Tibial artery (tissue), 4 donors: ENCODE data around the gene ELF5.

Experiments
- DNase-seq, 2 donors: peaks; one replicate each; pipeline ENCODE4 v3.0.0-alpha.2; 2019
- H3K27ac ChIP-seq, 2 donors: fragments of 200-600 bp; sonication (generic) in 1 of 2; 1 replicate in 1 of 2; 2 replicates in 1 of 2; pipeline ENCODE4 v1.5.1; 2018 to 2019; ENCODE audit warnings: mild to moderate bottlenecking in 1 of 2
- H3K27me3 ChIP-seq, 2 donors: fragments of 200-600 bp; sonication (generic) in 1 of 2; one replicate each; pipeline versions ENCODE4 v1.5.1 to v1.6.0; 2016 to 2019
- H3K36me3 ChIP-seq, 3 donors: fragments of 200-600 bp; sonication (generic) in 2 of 3; one replicate each; pipeline ENCODE4 v1.5.1; 2016 to 2019; ENCODE audit warnings: mild to moderate bottlenecking in 2 of 3
- H3K4me1 ChIP-seq, 4 donors: fragments of 200-600 bp; sonication (generic) in 2 of 4; 1 replicate in 3 of 4; 2 replicates in 1 of 4; pipeline ENCODE4 v1.5.1; 2016 to 2019
- H3K4me3 ChIP-seq, 2 donors: fragments of 200-600 bp; sonication (generic) in 1 of 2; 1 replicate in 1 of 2; 2 replicates in 1 of 2; pipeline ENCODE4 v1.5.1; 2018 to 2019; ENCODE audit warnings: mild to moderate bottlenecking in 2 of 2
- H3K9me3 ChIP-seq, 3 donors: fragments of 200-600 bp; sonication (generic) in 1 of 3; one replicate each; pipeline ENCODE4 v1.5.1; 2016 to 2019
- CTCF ChIP-seq, 2 experiments: fragments of 200-600 bp in 1 of 2; fragments of 450-650 bp in 1 of 2; IDR thresholded peaks; one replicate each; pipeline ENCODE4 v1.5.1; 2017 to 2019; ENCODE audit warnings: antibody characterized with exemption in 2 of 2, mild to moderate bottlenecking in 1 of 2, moderate library complexity in 1 of 2
- intact Hi-C: fragments of 100-400 bp; cut with DNase I; formaldehyde crosslinking; loops from one replicate; pipeline ENCODE4 v1.15.0; 2023; ENCODE audit warnings: low total_unique reads

The ELF5 gene

GRCh38 chr11:34537636-34538035 lies 24.0 kb upstream of the ELF5 start:
- Histone ChIP-seq H3K4me3 (no peak overlapping the region), H3K36me3 (no peaks in the 10 kb centered on the region), H3K4me1 (no peaks in the 10 kb centered on the region), H3K27ac (no peak overlapping the region), H3K9me3 (peaks cover 0 to 6% (median 0%) of the 10 kb centered on the region in 3 donors), H3K27me3 (peaks cover 0 to 8% of the 10 kb centered on the region in 2 donors)
- DNase-seq = no peak
- intact Hi-C loops = no loop called here
- TF ChIP-seq CTCF (IDR thresholded peaks at IDR 0.05) = no peak

- Histone ChIP-seq H3K4me3 (no peak overlapping the region), H3K27ac (no peak overlapping the region), H3K4me1 (no peaks in the 10 kb centered on the region), H3K27me3 (peaks cover 0 to 2% of the 10 kb centered on the region in 2 donors), H3K9me3 (peaks cover 0 to 6% (median 0%) of the 10 kb centered on the region in 3 donors), H3K36me3 (no peaks in the 10 kb centered on the region)
- TF ChIP-seq CTCF (IDR thresholded peaks at IDR 0.05) = no peak
- no peak for DNase-seq
- intact Hi-C loops = no loop called here
Observed at GRCh38 chr11:34536056-34536455, 22.5 kb upstream of the ELF5 start.

GRCh38 chr11:34534826-34535225 lies 21.2 kb upstream of the ELF5 start:
- no peak for TF ChIP-seq CTCF (IDR thresholded peaks at IDR 0.05)
- H3K27me3 ChIP-seq = peaks cover 0 to 2% of the 10 kb centered on the region in 2 donors
- no peaks in the 10 kb centered on the region for H3K4me1 ChIP-seq
- DNase-seq = no peak
- intact Hi-C loops = no loop called here
- peaks cover 0 to 6% (median 0%) of the 10 kb centered on the region in 3 donors for H3K9me3 ChIP-seq
- H3K27ac ChIP-seq = no peak overlapping the region
- no peak overlapping the region for H3K4me3 ChIP-seq
- no peaks in the 10 kb centered on the region for H3K36me3 ChIP-seq

GRCh38 chr11:34531663-34532062 lies 18.1 kb upstream of the ELF5 start:
- Histone ChIP-seq H3K36me3 (no peaks in the 10 kb centered on the region), H3K4me1 (no peaks in the 10 kb centered on the region), H3K4me3 (no peak overlapping the region), H3K27ac (no peak overlapping the region), H3K9me3 (peaks cover 0 to 6% (median 0%) of the 10 kb centered on the region in 3 donors), H3K27me3 (no peaks in the 10 kb centered on the region)
- no peak for DNase-seq
- intact Hi-C loops = no loop called here
- TF ChIP-seq CTCF (IDR thresholded peaks at IDR 0.05) = no peak

GRCh38 chr11:34530545-34531234 lies 17.1 kb upstream of the ELF5 start:
- intact Hi-C loops = no loop called here

More at GRCh38 chr11:34530545-34531234, 17.1 kb upstream of the ELF5 start:
- TF ChIP-seq CTCF (IDR thresholded peaks at IDR 0.05) = no peak
- Histone ChIP-seq H3K36me3 (no peaks in the 10 kb centered on the region), H3K9me3 (peaks cover 0 to 6% (median 0%) of the 10 kb centered on the region in 3 donors), H3K27me3 (no peaks in the 10 kb centered on the region), H3K4me3 (no peak overlapping the region), H3K27ac (no peak overlapping the region), H3K4me1 (no peaks in the 10 kb centered on the region)
- DNase-seq = no peak
